ENCODE measurements around the gene KBTBD6. TPM values are rescaled to one million over a fixed set of nuclear protein-coding genes. Genes with fewer than 3 reads are reported as not detected.

Gene KBTBD6
- total and polyA plus RNA-seq, 10 donors, result 2.4 to 10.0 (median 5.6) TPM

DNA sequence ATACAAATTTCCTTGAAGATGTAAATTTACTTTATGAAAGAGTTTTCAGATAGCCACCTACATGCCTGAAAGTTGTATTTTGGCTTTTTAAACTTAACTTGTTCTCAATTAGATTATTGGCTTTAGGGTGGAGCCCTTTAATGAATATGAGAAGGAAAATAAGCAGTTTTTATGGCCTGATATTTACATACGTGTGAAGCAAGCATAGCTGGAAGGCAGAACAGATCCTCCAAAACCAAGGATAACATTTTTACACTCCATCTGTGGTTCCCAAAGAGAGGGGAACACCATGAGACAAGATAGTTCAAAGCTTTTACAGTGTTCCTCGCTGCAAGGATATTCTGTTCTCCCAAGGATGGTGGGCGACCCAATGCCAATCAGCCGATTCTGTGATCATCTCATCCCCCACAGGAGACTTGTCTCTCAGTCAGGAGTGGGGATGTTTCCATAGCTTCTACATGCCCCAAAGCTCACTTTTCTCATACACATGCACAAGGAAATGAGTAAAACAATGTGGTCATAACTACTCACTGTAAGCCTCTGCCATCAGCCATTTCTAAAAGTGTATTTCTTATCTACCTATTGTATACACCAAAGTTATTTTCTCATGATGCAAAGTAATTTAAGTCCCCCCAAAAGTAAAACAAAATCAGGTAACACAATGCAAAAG lies 24.6 kb upstream of the KBTBD6 start:
- Histone ChIP-seq H3K36me3 (no peaks in the 10 kb centered on the region), H3K4me3 (no peak overlapping the region), H3K9me3 (peaks cover 3 to 16% (median 10%) of the 10 kb centered on the region in 8 donors), H3K27me3 (replicated peaks in 1 of 7) (no peaks in the 10 kb centered on the region), H3K27ac (no peak overlapping the region), H3K4me1 (no peaks in the 10 kb centered on the region)
- TF ChIP-seq, protein P1, sequence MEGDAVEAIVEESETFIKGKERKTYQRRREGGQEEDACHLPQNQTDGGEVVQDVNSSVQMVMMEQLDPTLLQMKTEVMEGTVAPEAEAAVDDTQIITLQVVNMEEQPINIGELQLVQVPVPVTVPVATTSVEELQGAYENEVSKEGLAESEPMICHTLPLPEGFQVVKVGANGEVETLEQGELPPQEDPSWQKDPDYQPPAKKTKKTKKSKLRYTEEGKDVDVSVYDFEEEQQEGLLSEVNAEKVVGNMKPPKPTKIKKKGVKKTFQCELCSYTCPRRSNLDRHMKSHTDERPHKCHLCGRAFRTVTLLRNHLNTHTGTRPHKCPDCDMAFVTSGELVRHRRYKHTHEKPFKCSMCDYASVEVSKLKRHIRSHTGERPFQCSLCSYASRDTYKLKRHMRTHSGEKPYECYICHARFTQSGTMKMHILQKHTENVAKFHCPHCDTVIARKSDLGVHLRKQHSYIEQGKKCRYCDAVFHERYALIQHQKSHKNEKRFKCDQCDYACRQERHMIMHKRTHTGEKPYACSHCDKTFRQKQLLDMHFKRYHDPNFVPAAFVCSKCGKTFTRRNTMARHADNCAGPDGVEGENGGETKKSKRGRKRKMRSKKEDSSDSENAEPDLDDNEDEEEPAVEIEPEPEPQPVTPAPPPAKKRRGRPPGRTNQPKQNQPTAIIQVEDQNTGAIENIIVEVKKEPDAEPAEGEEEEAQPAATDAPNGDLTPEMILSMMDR (IDR thresholded peaks at IDR 0.05 in 8 of 11, conservative IDR thresholded peaks at IDR 0.05 in 3 of 11), result no peak
- TF ChIP-seq POLR2AphosphoS5 (IDR thresholded peaks at IDR 0.05) (no peak), POLR2A (IDR thresholded peaks at IDR 0.05) (no peak)
- intact Hi-C loops (cut with DNase I; ENCODE audit: low total_unique reads), result no loop called here
- no peak for DNase-seq
- 97 to 98% (median 97%) methylated on average over 4 of the region's 4 CpGs for WGBS, 5 donors

DNA sequence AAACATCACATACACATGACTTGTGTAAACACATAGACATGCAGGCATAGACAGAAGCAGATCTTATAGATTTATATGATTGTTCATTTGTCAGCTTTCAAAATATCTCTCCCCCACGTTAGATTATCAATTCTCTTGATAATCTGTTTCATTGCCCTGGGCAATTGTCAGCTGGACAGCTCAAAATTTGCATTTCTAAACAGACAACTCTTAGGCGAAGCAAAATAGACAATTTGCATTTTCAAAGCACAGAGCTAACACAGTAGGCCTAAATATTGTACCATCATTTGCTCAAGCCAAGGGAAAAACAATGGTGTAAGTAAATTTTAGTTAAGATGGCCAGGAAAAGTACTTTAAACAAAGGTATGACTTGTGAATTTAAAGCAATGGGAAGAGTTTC lies 24.0 kb upstream of the KBTBD6 start:
- H3K36me3 ChIP-seq, result peaks cover 0 to under 1% (median 0%) of the 10 kb centered on the region in 6 donors
- DNase-seq, result no peak
- intact Hi-C loops (cut with DNase I; ENCODE audit: low total_unique reads), result no loop called here
- no peaks in the 10 kb centered on the region for H3K4me1 ChIP-seq
- H3K9me3 ChIP-seq, result peaks cover 6 to 21% (median 16%) of the 10 kb centered on the region in 8 donors
- 56 to 90% (median 76%) methylated on average over 2 of the region's 2 CpGs for WGBS, 5 donors
- H3K27me3 ChIP-seq (replicated peaks in 1 of 7), result no peaks in the 10 kb centered on the region
- H3K27ac ChIP-seq, result no peak overlapping the region
- H3K4me3 ChIP-seq, result no peak overlapping the region
- no peak for TF ChIP-seq POLR2AphosphoS5 (IDR thresholded peaks at IDR 0.05)
- TF ChIP-seq POLR2A (IDR thresholded peaks at IDR 0.05), result no peak
- TF ChIP-seq, protein P1 (IDR thresholded peaks at IDR 0.05 in 8 of 11, conservative IDR thresholded peaks at IDR 0.05 in 3 of 11), result no peak

DNA sequence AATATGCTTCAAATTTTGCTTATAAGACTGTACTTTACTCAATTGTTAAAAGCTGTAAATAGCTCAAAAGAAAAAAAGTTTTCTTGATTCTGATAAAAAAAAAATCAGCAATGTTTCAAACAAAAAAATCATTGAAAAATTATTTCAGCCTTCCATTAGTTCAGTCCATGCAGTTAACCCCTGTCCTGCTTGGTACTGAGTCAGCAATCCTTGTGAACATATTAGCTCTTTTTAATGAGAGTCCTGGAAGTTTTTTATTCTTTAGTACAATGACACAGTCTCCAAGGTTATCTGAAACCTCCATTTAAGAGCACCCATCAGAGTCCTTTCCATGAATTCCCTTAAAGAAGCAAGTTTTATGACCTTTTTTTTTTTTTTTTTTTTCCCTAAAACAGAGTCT lies 21.4 kb upstream of the KBTBD6 start:
- Histone ChIP-seq H3K4me1 (no peaks in the 10 kb centered on the region), H3K4me3 (no peak overlapping the region), H3K27ac (no peak overlapping the region), H3K36me3 (peaks cover 0 to 24% (median 0%) of the 10 kb centered on the region in 6 donors), H3K9me3 (peaks cover 12 to 47% (median 41%) of the 10 kb centered on the region in 8 donors), H3K27me3 (replicated peaks in 1 of 7) (no peaks in the 10 kb centered on the region)
- TF ChIP-seq POLR2A (IDR thresholded peaks at IDR 0.05) (no peak), POLR2AphosphoS5 (IDR thresholded peaks at IDR 0.05) (no peak)
- TF ChIP-seq, protein P1 (IDR thresholded peaks at IDR 0.05 in 8 of 11, conservative IDR thresholded peaks at IDR 0.05 in 3 of 11), result no peak
- intact Hi-C loops (cut with DNase I; ENCODE audit: low total_unique reads), result no loop called here
- no peak for DNase-seq

DNA sequence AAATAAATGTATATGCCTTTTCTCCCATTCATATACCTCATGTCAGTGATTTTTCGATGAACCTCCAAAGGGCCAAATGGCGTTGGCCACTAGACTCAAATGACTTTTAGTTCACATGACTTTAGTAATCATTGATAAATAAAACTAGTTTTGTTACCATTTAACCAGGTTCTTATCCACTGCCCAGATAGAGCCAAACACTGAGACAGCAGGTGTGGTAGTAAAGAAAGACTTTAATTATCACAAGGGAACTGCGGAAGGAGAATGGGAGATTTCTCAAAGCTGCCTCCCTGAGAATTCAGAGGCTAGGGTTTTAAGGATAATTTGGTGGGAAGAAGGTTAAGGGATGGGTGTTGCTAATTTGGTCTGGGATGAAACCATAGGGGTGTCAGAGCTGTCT lies 19.4 kb upstream of the KBTBD6 start:
- peaks cover 0 to 33% (median 0%) of the 10 kb centered on the region in 6 donors for H3K36me3 ChIP-seq
- no peak overlapping the region for H3K4me3 ChIP-seq
- no peak for TF ChIP-seq POLR2AphosphoS5 (IDR thresholded peaks at IDR 0.05)
- TF ChIP-seq, protein P1 (IDR thresholded peaks at IDR 0.05 in 8 of 11, conservative IDR thresholded peaks at IDR 0.05 in 3 of 11), result no peak
- TF ChIP-seq POLR2A (IDR thresholded peaks at IDR 0.05), result no peak
- no peak overlapping the region for H3K27ac ChIP-seq
- no peaks in the 10 kb centered on the region for H3K27me3 ChIP-seq (replicated peaks in 1 of 7)
- H3K9me3 ChIP-seq, result peaks cover 18 to 67% (median 62%) of the 10 kb centered on the region in 8 donors
- no peaks in the 10 kb centered on the region for H3K4me1 ChIP-seq
- no peak for DNase-seq
- WGBS, 5 donors, result 95 to 100% (median 96%) methylated on average over 3 of the region's 3 CpGs
- intact Hi-C loops (cut with DNase I; ENCODE audit: low total_unique reads), result no loop called here

All from spleen (tissue), 11 donors.